ENCODE results near the gene SAE1. TPM values are rescaled to one million over a fixed set of nuclear protein-coding genes. Genes with fewer than 3 reads are reported as not detected.

Gene SAE1
- total and polyA plus RNA-seq, 2 experiments from 2014 or later: 97.2 to 112 TPM

DNA sequence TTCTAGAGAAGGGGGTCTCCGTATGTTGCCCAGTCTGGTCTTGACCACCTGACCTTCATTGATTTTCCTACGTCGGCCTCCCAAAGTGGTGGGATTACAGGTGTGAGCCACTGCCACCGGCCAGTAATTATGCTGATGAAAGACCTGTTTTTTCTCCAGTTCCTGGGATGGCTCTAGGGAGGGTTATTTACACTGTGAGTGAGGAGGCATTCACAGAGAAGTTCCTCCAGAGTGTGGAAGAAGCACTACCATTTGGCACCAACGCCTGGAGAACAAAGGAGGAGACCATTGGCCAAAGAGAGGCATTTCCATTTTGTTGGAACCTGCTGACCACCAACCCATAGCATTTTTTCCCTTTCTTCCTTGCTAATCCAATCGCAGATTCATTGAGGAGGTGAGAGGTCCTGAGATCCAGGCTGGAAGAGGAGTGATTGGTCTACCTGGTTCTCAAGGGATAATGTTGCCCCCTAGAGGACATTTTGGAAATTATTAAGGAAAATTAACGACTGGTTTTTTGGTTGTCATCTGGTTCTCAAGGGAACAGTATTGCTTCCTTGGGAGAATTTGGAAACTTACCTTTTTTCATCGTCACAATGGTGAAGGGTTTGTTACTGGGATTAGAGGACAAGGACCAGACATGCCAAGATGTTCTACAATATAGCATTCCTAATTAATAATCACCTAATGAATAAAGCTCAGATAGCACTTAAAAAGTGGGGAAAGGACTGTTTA is 5.5 kb upstream of the SAE1 start:
- no peaks in the 10 kb centered on the region for H3K27me3 ChIP-seq
- 26% methylated on average over 8 of the region's 8 CpGs for WGBS (ENCODE audit: low lambda C conversion rate, missing lambda C conversion rate)
- H4K20me1 ChIP-seq (ENCODE audit: insufficient read depth, poor library complexity, severe bottlenecking): no peaks in the 10 kb centered on the region
- peaks cover 4% of the 10 kb centered on the region for H3K4me1 ChIP-seq (ENCODE audit: insufficient read depth)
- no peaks in the 10 kb centered on the region for H3K9me2 ChIP-seq (replicated peaks; ENCODE audit: insufficient read depth)
- TF ChIP-seq EZH2phosphoT487 (IDR thresholded peaks at IDR 0.05; ENCODE audit: low read depth, severe bottlenecking, unreplicated experiment) (no peak), CTCF (IDR thresholded peaks at IDR 0.05; ENCODE audit: poor library complexity) (peak; percentile 79), EZH2 (IDR thresholded peaks at IDR 0.05; ENCODE audit: borderline replicate concordance) (no peak)
- H3K36me3 ChIP-seq (replicated peaks; ENCODE audit: insufficient read depth, low read depth): no peaks in the 10 kb centered on the region
- no peaks in the 10 kb centered on the region for H3K9me3 ChIP-seq (ENCODE audit: low read depth)
- peak overlapping the region; percentile 31 for H3K27ac ChIP-seq
- no peak overlapping the region for H3K4me3 ChIP-seq
- peak; percentile 86 for DNase-seq (ENCODE audit: low spot score)
- H3K79me2 ChIP-seq: no peaks in the 10 kb centered on the region
- no peak overlapping the region for H3K4me2 ChIP-seq
- peak overlapping the region; percentile 32 for H2AFZ ChIP-seq

GRCh38 chr19:47125669-47125938 is 5.0 kb upstream of the SAE1 start:
- Histone ChIP-seq H3K4me1 (ENCODE audit: insufficient read depth) (peaks cover 4% of the 10 kb centered on the region), H3K27ac (no peak overlapping the region), H3K79me2 (no peaks in the 10 kb centered on the region), H3K9me2 (replicated peaks; ENCODE audit: insufficient read depth) (no peaks in the 10 kb centered on the region), H2AFZ (no peak overlapping the region), H3K27me3 (no peaks in the 10 kb centered on the region), H3K9me3 (ENCODE audit: low read depth) (no peaks in the 10 kb centered on the region), H3K4me3 (no peak overlapping the region), H3K36me3 (replicated peaks; ENCODE audit: insufficient read depth, low read depth) (no peaks in the 10 kb centered on the region), H4K20me1 (ENCODE audit: insufficient read depth, poor library complexity, severe bottlenecking) (no peaks in the 10 kb centered on the region), H3K4me2 (no peak overlapping the region)
- TF ChIP-seq EZH2phosphoT487 (IDR thresholded peaks at IDR 0.05; ENCODE audit: low read depth, severe bottlenecking, unreplicated experiment): no peak
- TF ChIP-seq CTCF (IDR thresholded peaks at IDR 0.05; ENCODE audit: poor library complexity): no peak
- TF ChIP-seq EZH2 (IDR thresholded peaks at IDR 0.05; ENCODE audit: borderline replicate concordance): no peak
- no peak for DNase-seq (ENCODE audit: low spot score)

- 96% methylated on average over 4 of the region's 4 CpGs for WGBS (ENCODE audit: low lambda C conversion rate, missing lambda C conversion rate)
- H3K27ac ChIP-seq: no peak overlapping the region
- no peak overlapping the region for H3K4me3 ChIP-seq
- H3K9me3 ChIP-seq (ENCODE audit: low read depth): no peaks in the 10 kb centered on the region
- no peaks in the 10 kb centered on the region for H3K9me2 ChIP-seq (replicated peaks; ENCODE audit: insufficient read depth)
- H3K79me2 ChIP-seq: peaks cover 32% of the 10 kb centered on the region
- no peak overlapping the region for H2AFZ ChIP-seq
- TF ChIP-seq EZH2 (IDR thresholded peaks at IDR 0.05; ENCODE audit: borderline replicate concordance) (no peak), CTCF (IDR thresholded peaks at IDR 0.05; ENCODE audit: poor library complexity) (no peak), EZH2phosphoT487 (IDR thresholded peaks at IDR 0.05; ENCODE audit: low read depth, severe bottlenecking, unreplicated experiment) (no peak)
- DNase-seq (ENCODE audit: low spot score): no peak
- H3K36me3 ChIP-seq (replicated peaks; ENCODE audit: insufficient read depth, low read depth): no peaks in the 10 kb centered on the region
- H3K27me3 ChIP-seq: no peaks in the 10 kb centered on the region
- H4K20me1 ChIP-seq (ENCODE audit: insufficient read depth, poor library complexity, severe bottlenecking): peaks cover 2% of the 10 kb centered on the region
- H3K4me1 ChIP-seq (ENCODE audit: insufficient read depth): peaks cover 21% of the 10 kb centered on the region
- no peak overlapping the region for H3K4me2 ChIP-seq
Observed at GRCh38 chr19:47129579-47129978, 1.1 kb upstream of the SAE1 start.

Data from hepatocyte (in vitro differentiated cells).